NCI-H510A (cell line): ENCODE measurements around the gene SNAPC1.

Source experiments
- DNase-seq: peaks from one replicate; lab custom pipeline; 2025; lab: John Stamatoyannopoulos, UW

Gene SNAPC1

DNA sequence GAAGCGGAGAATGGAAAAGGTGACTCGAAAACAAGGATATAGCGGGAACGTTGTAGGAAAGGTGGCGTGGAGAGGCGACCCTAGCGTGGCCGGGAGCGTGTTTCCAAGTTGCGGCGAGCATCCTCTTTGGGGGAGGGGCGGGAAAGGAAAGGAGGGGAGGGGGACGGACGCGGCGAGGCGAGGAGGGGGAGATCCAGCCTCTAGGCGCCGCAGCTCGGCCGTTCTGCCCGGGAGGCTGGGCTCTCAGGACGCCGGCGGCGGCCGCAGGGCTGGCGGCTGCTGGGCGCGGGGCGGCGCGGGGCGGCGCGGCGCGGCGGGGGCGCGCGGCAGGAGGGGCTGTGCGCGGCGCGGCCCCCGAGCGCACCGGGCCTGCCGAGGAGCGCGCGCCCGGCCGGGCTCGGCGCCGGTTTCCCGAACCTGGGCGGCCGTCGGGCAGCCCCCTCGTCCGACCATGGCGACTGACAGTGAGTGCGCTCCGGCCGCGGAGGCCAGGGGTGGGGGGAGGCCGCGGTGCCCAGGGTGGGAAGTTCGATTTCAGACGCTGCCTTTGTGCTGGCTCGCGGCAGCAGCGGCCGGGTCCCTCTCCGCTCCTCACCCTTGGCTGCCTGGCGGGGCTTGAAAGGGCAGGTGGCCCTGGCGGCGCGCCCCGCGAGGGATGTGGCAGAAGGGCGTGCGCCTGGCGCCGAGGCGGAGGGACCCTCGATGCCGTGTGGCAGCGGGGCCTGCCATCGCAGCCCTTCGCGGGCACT, 50.3 kb downstream of the SNAPC1 start, which contains the start of gene SYT16:
SYT16 (plus strand) TSS at position 357 of the 749 bp plus-strand sequence.
- no peak for DNase-seq

DNA sequence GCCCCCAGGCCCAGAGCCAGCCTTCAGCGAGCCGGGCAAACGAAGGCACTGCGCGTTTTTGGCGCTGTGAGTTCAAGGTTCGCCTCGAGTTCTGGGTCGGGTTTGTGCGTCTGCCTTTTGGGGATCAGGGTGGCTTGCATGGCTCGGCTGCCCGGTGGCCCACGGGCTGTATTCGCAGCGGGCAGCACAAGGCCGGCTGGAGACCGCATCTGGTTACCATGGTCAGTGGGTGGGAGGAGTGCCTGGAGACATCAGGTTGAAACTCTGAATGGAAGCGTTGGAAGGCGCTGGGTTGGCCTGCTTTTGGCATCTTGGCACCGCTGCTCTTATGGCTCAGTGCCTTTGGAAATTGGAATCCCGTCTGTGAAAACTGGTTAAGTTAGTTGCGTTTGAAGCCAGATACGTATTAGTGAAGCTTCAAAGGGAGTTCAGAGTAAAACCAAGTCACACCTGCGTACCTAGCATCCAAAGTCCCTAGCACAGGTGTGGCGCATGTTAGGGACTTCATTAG, 50.9 kb downstream of the SNAPC1 start:
- no peak for DNase-seq

DNA sequence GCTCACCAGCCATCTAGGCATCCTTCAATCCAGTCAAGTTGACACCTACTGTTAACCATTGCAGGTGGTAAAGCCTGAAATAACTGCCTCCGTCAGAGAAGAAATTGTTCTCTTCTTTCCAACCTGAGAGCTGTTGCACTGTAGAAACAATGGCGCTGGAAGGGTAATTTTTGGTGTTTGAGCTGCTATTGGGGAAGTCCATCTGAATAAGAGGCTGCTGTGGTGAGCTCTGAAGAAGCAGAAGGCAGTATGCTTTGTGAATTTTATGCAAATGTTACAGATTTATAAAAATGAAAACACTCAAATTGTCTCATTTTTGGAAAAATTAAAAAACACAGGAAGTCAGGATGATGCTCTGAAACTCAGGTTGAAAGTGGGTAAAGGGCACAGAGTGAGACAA, 60.2 kb downstream of the SNAPC1 start:
- no peak for DNase-seq

DNA sequence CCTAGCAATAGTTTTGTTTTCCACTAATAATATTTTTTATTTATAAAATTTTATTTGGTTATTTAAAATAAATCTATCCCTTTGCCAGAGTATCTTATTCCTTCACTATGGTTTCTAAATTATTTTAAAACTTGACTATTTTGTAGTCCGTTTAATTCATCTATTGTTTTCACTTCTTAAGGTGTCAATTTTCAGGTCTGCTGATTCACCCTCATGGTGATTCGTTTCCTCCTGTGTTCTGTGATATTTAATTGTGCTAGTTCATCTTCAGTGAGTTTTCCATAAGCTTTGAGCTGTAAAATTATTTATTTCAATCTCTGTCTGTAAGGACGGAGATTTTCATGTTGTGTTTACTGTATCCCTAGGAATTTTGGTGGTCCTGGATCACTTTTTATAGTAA, 70.6 kb downstream of the SNAPC1 start:
- DNase-seq = no peak

DNA sequence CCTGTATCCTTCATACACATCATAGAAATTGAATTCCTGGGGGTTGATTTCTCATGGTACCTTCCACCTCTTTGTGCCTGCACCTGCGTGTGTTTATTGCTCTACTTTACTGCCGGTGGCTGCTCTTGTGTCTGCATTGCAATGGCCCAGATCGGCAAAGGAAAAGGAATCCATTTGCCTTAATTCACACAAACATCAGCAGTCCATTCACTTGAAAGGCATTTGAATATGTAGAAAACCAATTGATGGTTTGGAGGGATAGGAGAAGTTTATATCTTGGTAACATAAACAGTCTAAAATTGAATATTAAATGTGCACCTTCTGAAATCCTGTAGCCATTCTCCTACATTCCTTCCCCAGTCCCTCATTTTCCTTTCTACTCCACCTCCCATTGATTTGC, 74.0 kb downstream of the SNAPC1 start:
- DNase-seq = no peak

DNA sequence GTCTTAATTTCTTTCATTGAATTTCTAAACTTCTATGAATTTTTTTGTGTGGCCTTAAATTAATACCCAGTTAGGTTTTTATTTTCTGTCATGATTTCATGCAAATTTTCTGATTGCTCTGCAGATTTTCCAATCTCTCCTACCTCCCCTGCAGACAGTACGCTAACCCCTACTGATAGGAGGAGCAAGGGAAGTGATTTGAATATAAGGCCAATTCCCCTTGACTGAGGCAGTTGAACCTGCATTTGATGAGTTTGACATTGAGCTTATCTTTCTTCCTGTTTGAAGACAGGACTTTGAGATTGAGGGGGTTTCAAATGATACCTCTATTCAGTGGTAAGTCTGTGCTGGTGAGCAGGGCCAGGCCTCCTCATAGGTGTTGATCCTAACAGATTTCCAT, 74.6 kb downstream of the SNAPC1 start:
- no peak for DNase-seq

DNA sequence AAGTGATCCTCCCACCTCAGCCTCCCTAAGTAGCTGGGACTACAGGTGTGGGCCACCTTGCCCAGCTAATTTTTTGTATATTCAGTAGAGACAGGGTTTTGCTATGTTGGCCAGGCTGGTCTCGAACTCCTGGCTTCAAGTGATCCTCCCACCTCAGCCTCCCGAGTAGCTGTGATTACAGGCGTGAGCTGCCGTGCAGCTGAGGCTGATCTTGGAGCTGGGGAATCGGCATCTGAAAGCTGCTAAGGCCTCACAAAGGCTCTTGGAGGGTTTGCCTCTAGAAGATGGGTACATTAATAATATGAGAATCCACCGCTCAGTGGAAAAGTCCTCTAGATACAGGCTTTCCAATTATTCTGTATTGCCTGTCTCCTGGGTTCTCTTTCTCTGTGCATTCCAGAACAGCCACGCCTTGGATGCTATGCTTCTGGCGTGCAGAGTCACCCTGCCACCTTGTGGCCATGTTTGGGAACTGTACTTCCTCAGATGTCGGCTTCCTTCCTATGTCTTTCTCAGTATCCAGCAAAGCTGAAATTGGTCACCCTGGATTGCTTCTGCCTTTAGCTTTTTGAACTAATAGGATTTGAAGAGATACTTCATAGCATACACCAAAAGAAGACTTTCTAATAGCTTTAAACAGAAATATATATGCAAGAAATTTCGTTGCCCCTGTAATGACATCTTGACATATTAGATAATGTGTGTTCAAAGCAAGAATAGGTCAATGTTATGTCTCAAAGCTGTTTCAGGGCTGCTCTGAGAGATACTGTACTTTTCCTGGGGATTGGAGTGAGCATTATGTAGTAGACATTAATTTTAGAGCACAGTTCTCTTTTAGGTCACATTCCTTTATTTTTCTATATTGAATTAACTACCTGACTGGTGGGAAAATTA, 75.4 kb downstream of the SNAPC1 start:
- DNase-seq = no peak

DNA sequence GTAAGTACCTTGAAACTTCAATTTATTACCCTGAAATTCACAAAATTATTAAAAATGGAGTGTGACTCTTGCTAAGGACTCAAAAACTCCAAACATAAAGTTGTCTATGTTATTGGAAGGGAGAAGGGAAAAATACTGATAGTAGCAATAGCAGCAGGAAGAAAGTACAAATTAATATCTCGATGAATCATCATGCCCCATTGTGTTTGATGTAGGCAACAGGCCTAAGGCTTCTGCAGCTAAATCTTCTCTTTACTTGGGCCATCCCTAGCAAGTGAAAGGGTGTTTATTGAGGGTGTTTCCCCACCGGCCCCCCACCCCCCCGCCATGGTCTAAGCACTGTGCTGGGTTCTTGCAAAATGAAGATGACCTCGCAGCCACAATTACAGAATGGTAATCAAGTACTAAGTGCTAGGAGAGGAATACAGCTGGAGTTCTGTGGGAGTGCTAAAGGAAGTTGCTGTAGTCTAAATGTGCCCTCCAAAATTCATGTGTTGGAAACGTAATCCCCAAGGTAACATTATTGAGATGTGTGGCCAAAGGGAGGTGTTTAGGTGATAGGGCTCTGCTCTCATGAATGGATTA, 76.5 kb downstream of the SNAPC1 start:
- no peak for DNase-seq

DNA sequence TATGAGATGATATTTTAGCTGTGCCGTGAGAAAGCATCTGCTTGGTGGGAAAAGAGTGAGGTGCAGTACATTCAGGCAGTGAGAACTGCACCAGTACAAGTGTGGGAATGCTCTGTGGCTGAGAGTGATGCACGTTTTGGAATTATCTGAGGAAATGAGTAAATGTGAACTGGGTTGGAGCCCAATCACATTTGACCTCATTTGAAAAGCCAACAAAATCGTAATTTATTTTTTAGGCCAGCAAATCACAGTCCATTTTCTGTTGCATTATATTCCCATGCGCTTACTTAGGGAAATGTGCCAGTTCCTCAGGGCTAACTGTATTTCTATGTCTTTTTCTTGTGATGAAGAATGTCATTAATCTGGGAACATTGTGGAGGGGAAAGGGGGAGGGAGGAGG, 77.3 kb downstream of the SNAPC1 start:
- DNase-seq = no peak

DNA sequence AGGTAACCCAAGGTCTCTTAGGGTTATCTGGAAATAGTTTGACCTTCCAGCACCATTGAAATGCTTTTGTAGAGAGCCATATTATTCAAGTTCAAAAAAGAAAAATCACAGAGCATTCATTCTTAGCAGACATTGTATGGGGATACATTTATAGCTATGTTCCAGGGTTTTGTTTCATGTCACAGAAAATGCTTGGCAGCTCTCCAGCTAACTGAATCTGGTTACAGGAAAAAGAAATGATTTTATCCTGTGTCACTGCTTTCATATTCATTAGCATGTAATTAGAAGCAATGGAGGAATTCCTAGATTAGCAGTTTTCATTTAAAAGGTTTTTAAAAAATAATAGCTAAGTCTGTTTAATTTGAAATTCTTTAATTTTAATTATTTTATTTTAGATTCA, 78.9 kb downstream of the SNAPC1 start:
- no peak for DNase-seq
